GM19397 (cell line): Measurements from ENCODE around the gene PITPNM3.
"Not testable (repeated sequence)": the region's sequence is repeated elsewhere in the genome, so short reads cannot be mapped to it uniquely, and the experiment has no call there.

Experiments
- ATAC-seq: cut with Tn5 transposase; IDR thresholded peaks from one replicate; pipeline ENCODE4 v1.9.1; 2021; ENCODE audit warnings: mild to moderate bottlenecking, moderate library complexity; ENCODE audit not compliant: unreplicated experiment

Gene PITPNM3

GRCh38 chr17:6556121-6557039 is at the start of gene PITPNM3:
PITPNM3 (minus strand) TSS chr17:6556555; CDS start chr17:6556406, 149 bp downstream.
- ATAC-seq = no peak

GRCh38 chr17:6605142-6605541 is 48.8 kb upstream of the PITPNM3 start:
- no peak for ATAC-seq

DNA sequence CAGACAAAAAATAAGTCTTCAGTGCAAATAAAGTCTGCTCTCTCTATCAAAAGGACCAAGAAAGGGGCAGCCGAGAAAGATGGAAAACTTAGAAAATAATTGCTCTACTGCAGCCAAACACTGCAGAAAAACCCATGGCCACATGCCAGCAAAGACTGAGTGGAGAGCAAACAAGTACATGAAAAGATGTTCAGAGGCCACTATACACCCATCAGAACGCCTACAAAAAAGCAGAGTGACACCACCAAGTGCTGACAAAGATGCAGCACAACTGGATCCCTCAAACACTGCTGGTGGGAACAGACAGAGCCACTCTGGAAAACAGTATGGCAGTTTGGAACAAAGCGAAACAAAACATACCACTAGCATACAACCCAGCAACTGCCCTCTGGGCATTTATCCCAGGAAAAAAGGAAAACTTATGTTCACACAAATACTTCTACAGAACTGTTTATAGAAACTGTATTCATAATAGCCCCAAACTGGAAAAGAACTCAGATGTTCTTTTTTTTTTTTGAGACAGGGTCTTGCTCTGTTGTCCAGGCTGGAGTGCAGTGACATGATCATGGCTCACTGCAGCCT is 47.5 kb upstream of the PITPNM3 start:
- no peak for ATAC-seq

GRCh38 chr17:6602141-6602540 is 45.8 kb upstream of the PITPNM3 start:
- no peak for ATAC-seq

DNA sequence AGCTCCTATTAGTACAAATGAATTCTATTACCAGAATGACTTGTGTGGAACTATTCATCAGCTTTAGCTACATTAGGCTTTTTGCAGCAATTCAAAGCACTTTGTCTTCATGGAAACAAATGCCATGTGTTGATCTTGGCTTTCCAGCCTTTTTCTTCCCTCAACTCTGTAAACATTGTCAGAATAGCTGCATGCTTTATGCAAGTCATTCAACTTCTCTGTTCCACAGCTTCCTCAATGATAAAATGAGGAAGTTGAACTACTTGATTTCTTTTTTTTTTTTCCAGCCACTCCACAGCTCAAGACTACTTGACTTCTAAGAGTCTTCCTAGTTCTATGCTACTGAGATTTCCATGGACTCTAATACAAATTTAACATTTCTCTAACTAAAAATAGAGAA is 43.0 kb upstream of the PITPNM3 start:
- no peak for ATAC-seq

DNA sequence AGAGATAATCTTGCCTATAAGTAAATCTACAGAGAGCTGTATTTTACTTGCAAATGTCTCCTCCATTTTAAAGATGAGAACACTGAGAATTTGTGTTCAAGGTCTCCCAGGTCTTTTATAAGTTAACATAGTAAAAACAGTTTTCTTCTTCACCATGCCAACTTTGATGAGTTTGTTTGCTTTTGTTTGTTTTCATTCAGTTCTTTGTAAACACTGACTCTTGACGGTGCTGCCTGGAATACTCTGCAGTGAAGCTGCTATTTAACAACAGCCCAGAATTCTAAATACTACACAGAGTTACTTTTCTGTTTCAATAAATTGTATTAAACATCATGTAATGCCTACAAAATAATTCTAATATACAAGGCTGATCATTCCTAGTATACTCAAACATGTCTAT is 41.4 kb upstream of the PITPNM3 start:
- no peak for ATAC-seq

DNA sequence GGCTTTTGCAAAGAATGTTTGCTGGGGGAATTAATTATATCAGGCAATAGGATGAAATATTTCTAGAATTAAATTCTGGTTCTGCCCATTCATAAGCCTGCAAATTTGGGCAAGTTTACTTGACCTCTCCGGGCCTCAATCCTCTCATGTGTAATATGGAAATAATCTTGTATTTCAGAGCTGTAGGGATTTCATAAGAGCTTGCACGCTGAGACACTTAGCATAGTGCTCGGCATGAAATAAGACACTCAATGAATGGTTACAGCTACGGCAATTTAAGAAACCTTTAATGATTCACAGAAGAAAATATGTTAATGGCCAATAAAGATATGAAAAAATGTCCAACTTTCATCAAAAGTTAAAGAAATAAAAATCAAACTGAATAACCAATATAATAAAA is 40.6 kb upstream of the PITPNM3 start:
- no peak for ATAC-seq

DNA sequence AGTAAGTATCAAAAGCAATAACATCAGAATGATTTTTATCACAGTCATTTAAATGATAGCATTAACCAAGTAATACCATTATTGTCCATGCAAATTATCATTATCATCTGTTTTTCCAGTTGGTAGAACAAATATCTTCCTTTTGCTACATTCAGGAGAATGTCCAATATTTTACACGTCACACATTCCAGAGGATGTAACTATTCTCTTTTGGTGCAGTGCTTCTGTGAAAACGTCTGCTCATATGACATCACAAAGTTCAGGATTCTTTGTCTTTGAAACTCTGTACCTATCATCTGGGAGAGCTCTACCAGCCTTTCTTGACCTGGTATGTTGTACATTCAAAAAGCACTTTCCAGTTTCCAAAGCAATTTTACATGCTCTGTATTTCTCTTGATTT is 40.2 kb upstream of the PITPNM3 start:
- no peak for ATAC-seq

DNA sequence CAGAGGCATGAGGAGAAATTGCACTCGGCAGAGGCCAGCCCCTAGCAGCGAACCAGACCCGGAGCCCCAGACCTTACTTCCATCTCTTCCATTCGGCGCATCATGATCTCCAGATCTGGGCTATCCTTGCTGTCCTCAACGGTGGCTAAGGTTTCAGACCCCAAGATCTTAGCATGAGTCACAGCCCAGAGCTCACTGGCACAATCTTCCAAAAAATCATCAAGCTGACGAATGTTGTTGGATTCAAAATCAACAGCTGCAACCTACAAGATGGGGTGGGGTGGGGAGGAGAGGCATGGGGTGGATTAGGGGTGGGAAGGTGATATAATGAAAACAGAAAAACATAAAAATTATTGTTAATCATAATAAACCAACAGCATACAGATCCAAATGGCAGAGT is 39.7 kb upstream of the PITPNM3 start:
- ATAC-seq = no peak

DNA sequence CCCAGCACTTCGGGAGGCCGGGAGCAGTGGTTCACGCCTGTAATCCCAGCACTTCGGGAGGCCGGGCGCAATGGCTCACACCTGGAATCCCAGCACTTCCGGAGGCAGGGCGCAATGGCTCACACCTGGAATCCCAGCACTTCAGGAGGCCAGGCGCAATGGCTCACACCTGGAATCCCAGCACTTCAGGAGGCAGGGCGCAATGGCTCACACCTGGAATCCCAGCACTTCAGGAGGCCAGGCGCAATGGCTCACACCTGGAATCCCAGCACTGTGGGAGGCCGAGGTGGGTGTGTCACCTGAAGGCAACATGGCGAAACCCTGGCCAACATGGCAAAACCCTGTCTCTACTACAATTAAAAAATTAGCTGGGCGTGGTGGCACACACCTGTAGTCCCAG is 37.0 kb upstream of the PITPNM3 start:
- ATAC-seq = not testable (repeated sequence)

- ATAC-seq = no peak
Measured at GRCh38 chr17:6592173-6592572, 35.8 kb upstream of the PITPNM3 start.

DNA sequence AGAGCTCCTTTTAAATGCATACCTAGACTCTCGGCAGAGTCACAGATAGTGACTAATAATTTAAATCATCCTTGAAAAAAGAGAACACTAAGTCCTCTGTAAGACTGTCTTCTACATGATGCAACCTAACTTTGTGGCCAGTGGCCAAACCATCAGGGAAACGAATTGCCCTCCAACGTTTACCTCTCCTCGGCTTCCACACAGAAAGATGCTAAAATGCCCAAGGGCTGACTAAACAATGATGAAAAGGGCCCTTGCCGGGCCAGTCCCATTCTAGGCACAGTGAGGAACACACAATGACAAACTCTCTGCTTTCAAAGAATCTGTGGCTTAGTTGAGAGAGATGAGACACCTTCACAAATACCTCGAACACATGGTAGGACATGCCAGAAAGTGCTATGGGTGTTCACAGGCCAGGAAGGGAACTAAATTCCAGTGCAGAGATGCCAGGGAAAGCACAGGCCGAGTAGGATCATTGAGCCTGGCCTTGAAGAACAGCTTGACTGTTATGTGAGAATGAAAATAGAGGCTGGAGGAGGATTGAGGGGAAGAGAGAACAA is 35.3 kb upstream of the PITPNM3 start:
- ATAC-seq = no peak

GRCh38 chr17:6589266-6589946 is 33.1 kb upstream of the PITPNM3 start:
- ATAC-seq = no peak

- ATAC-seq = no peak
Measured at GRCh38 chr17:6588165-6588564, 31.8 kb upstream of the PITPNM3 start.

- ATAC-seq = no peak
Measured at GRCh38 chr17:6587310-6587709, 31.0 kb upstream of the PITPNM3 start.

GRCh38 chr17:6583411-6583810 is 27.1 kb upstream of the PITPNM3 start:
- no peak for ATAC-seq

DNA sequence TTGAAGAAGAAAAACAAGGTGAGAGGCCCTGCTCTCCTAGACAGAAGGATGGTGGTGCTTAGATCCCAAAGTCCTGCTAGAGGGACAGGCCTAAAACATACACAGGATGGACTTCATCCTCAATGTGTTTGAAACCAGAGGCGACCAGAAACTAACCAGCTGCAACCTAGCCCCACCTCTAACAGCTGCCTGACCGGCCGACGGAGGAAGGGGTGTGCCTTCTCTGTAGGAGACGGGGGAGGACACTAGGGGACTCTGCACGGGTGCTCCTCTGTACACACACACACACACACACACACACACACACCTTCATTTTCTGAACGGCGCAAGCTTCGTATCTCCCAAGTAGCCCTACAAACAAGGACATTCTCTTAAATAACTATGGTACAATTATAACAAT is 24.3 kb upstream of the PITPNM3 start:
- ATAC-seq = no peak

DNA sequence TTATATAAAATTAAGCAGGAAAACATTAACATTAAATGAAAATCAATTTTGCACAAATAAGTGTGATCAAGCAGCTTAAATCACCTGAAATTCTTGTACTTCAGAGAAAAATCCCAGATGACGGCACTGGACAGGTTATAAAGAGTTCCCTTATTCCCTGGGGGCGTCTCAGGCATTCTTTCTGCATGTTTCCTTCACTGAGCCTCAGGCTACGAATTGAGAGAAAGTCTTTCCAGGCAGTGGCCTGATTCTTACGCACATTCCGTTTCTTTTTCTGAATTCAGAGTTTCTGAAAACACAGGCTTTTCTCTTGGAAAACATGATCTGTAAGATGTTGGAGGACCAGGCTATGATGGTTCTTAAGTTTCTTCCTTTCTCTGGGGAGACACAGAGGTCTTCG is 22.1 kb upstream of the PITPNM3 start:
- no peak for ATAC-seq

- no peak for ATAC-seq
Measured at GRCh38 chr17:6577686-6578263, 21.4 kb upstream of the PITPNM3 start.

DNA sequence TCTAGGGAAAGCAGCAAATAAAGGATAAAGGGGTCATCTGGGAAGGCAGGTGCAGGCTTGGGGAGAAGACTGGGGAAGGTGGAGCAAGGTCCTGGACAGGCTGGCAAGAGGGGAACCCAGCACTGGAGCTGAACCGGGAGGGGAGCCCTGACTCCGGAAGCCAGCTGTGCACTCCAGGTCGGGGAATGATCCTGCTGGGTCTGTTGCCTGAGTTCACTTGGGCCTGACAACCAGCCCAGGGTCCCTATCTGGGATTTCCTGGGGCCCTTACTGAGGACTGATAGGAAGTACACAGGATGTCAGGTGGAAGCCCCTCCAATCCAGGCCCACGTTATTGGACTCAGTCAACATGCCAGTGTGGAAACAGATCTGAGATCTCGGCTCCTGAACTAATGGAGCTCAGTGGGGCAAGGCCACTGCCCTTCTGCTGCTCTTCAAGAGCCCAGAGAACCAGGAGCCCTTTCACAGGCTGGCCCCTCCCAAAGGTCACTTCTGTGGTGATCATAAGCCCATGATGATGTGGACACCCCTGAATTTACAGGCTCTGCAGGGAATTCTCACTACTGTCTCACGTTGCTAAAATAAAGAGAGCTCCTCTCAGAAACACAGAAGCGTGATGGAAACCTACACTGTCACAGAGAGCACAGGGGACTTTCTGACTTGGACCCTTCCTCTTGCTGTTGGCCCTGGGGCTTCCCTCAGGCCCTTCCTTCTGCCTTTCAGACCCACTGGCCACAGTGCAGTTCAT is 19.9 kb upstream of the PITPNM3 start:
- no peak for ATAC-seq

GRCh38 chr17:6575596-6575988 is 19.2 kb upstream of the PITPNM3 start:
- no peak for ATAC-seq
